Dedifferentiated amniotic fluid mesenchymal stem cell (primary cell): ENCODE results near the gene SNX14.

ENCODE experiments used
- DNase-seq: peaks from one replicate; pipeline ENCODE4 v3.0.0-alpha.2; 2016; ENCODE audit errors: extremely low spot score

The SNX14 gene

GRCh38 chr6:85506441-85507093 is 87.1 kb downstream of the SNX14 start:
- DNase-seq = no peak

- DNase-seq = no peak
Measured at GRCh38 chr6:85498596-85499258, 94.9 kb downstream of the SNX14 start.

- no peak for DNase-seq
Measured at GRCh38 chr6:85496856-85497255, 96.8 kb downstream of the SNX14 start.

GRCh38 chr6:85496009-85496579 is 97.6 kb downstream of the SNX14 start:
- no peak for DNase-seq

- DNase-seq = no peak
Measured at GRCh38 chr6:85494547-85495536, 98.8 kb downstream of the SNX14 start.

GRCh38 chr6:85493389-85493788 is 100.3 kb downstream of the SNX14 start:
- no peak for DNase-seq

GRCh38 chr6:85490516-85491248 is 103.0 kb downstream of the SNX14 start:
- DNase-seq = no peak

- no peak for DNase-seq
Measured at GRCh38 chr6:85484948-85485347, 108.7 kb downstream of the SNX14 start.

- no peak for DNase-seq
Measured at GRCh38 chr6:85483846-85484245, 109.8 kb downstream of the SNX14 start.

GRCh38 chr6:85482905-85483700 is 110.6 kb downstream of the SNX14 start:
- peak; percentile 57 for DNase-seq

GRCh38 chr6:85482206-85482904 is 111.3 kb downstream of the SNX14 start:
- no peak for DNase-seq

GRCh38 chr6:85479208-85479607 is 114.5 kb downstream of the SNX14 start:
- no peak for DNase-seq

GRCh38 chr6:85476532-85476931 is 117.1 kb downstream of the SNX14 start:
- DNase-seq = no peak

- no peak for DNase-seq
Measured at GRCh38 chr6:85473748-85474147, 119.9 kb downstream of the SNX14 start.

GRCh38 chr6:85472744-85473143 is 120.9 kb downstream of the SNX14 start:
- peak; percentile 40 for DNase-seq

- DNase-seq = no peak
Measured at GRCh38 chr6:85470023-85470410, 123.6 kb downstream of the SNX14 start.

GRCh38 chr6:85469276-85470022 is 124.2 kb downstream of the SNX14 start:
- no peak for DNase-seq

- DNase-seq = no peak
Measured at GRCh38 chr6:85468326-85468725, 125.3 kb downstream of the SNX14 start.

GRCh38 chr6:85465762-85466161 is 127.9 kb downstream of the SNX14 start:
- DNase-seq = no peak
